ENCODE results near the gene PDE3B.
"Not testable (repeated sequence)": the region's sequence is repeated elsewhere in the genome, so short reads cannot be mapped to it uniquely, and the experiment has no call there.

The PDE3B gene

DNA sequence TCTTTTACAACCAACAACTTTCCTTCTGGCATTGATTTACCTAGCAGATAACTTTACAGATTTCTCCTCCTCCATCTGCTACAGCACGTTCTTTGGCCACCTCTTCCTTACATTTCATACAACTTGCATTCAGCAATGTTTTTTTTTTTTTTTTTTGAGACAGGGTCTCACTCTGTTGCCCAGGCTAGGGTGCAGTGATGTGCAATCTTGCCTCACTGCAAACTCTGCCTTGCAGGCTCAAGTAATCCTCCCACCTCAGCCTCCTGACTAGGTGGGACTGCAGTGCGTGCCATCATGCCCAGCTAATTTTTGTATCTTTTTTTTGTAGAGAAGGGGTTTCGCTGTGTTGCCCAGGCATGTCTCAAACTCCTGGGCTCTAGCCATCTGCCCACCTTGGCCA is 6.5 kb downstream of the PDE3B start:
- H3K27me3 ChIP-seq (ENCODE audit: insufficient read depth, insufficient read length) = peaks cover 6% of the 10 kb centered on the region
- TF ChIP-seq SUZ12 (IDR thresholded peaks at IDR 0.05; ENCODE audit: extremely low read depth, insufficient read depth, insufficient read length) (no peak), ZNF274 (IDR thresholded peaks at IDR 0.05; ENCODE audit: low read depth, low read length) (no peak), YY1 (IDR thresholded peaks at IDR 0.05; ENCODE audit: insufficient read depth, insufficient read length) (no peak)
- no peaks in the 10 kb centered on the region for H3K36me3 ChIP-seq (ENCODE audit: insufficient read depth, insufficient read length, low read length)
- no peak overlapping the region for H3K4me3 ChIP-seq (ENCODE audit: insufficient read length, low read depth)
- H3K9me3 ChIP-seq (ENCODE audit: insufficient read depth, low read length) = no peaks in the 10 kb centered on the region
- H3K4me1 ChIP-seq (ENCODE audit: insufficient read depth, insufficient read length) = no peaks in the 10 kb centered on the region
- DNase-seq (ENCODE audit: low read depth, low spot score) = no peak
- H3K9ac ChIP-seq (ENCODE audit: insufficient read length, low read depth) = no peak overlapping the region

DNA sequence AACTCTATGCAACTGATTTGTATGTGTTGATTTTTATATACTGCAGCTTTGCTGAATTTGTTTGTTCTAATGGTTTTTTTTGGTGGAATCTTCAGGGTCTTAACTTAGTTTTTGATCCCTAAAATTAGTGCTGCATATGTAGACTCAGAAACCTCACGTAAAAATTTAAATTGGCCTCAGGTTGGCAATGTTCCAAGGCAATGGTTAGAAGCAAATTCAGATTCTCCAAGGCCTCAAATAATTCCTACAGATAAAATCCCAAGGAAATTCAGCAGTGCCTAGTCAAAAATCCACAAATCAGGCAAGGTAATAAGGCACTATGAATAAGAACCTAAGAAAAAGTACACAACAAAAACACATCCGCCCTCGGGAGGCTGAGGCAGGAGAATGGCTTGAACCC is 9.5 kb downstream of the PDE3B start:
- Histone ChIP-seq H3K9ac (ENCODE audit: insufficient read length, low read depth) (no peak overlapping the region), H3K4me3 (ENCODE audit: insufficient read length, low read depth) (no peak overlapping the region), H3K36me3 (ENCODE audit: insufficient read depth, insufficient read length, low read length) (no peaks in the 10 kb centered on the region), H3K27me3 (ENCODE audit: insufficient read depth, insufficient read length) (no peaks in the 10 kb centered on the region), H3K9me3 (ENCODE audit: insufficient read depth, low read length) (no peaks in the 10 kb centered on the region), H3K4me1 (ENCODE audit: insufficient read depth, insufficient read length) (no peaks in the 10 kb centered on the region)
- TF ChIP-seq SUZ12 (IDR thresholded peaks at IDR 0.05; ENCODE audit: extremely low read depth, insufficient read depth, insufficient read length) = no peak
- no peak for TF ChIP-seq YY1 (IDR thresholded peaks at IDR 0.05; ENCODE audit: insufficient read depth, insufficient read length)
- TF ChIP-seq ZNF274 (IDR thresholded peaks at IDR 0.05; ENCODE audit: low read depth, low read length) = no peak
- DNase-seq (ENCODE audit: low read depth, low spot score) = no peak

DNA sequence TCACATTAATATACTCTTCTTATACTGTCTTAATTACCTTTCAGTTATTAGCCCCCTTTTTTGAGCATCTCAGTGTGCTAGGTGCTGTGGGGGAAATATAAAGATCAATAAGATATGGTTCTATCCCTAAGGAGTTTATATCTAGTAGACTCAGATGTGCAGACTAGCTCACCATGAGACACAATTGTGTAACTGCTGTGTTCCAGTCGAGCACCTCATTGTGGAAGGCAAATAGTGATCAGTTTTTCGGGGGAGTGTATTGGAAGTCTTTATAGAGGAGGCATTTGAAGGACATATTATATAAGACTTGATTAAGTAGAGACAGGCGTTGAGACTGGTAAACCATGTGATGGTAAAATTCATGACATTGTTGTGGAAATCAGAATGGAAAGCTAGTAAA is 11.8 kb downstream of the PDE3B start:
- no peak for DNase-seq (ENCODE audit: low read depth, low spot score)
- no peak overlapping the region for H3K4me3 ChIP-seq (ENCODE audit: insufficient read length, low read depth)

DNA sequence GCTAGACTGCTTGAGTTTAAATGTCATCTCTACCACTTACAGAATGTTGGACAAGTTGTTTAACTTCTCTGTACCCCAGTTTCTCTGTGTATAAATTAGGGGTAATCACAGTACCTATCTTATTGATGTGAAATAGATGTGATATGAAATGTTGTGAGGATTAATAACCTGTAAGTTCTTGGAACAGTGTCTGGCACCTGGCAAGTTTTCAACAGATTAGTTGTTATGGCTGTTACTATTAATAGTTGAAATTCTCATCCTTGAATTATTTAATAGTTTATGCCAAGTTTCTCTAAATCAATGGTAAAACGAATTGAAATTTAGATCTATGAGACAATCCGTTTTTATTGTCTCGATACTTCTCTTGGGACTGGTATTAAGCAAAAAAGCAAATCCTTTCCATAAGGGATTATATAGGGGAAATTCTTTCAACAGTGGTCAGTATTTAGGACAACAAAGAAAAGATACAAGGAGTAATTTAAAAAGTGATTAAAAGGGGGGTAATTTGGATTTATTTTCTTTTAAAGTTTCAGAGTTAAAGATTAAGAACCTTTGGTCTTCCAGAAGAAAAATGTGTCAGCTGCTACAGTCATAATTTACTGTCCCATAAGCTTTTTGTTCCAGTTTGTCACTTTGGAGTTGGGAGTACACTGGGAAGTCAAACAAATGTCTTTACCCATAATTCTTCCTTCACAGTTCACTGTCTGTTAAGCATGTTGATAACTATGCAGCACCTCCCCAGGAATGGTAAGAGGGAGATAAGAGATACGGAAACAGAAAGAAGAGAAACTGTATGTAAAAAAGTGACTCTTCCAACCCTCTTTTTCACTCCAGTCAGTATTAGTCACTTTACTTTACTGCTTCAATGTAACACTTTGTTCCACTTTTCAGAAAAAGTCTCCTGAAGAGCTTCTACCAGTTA is 13.2 kb downstream of the PDE3B start:
- Histone ChIP-seq H3K27me3 (ENCODE audit: insufficient read depth, insufficient read length) (no peaks in the 10 kb centered on the region), H3K36me3 (ENCODE audit: insufficient read depth, insufficient read length, low read length) (no peaks in the 10 kb centered on the region), H3K9me3 (ENCODE audit: insufficient read depth, low read length) (no peaks in the 10 kb centered on the region), H3K9ac (ENCODE audit: insufficient read length, low read depth) (no peak overlapping the region), H3K4me3 (ENCODE audit: insufficient read length, low read depth) (no peak overlapping the region), H3K4me1 (ENCODE audit: insufficient read depth, insufficient read length) (no peaks in the 10 kb centered on the region)
- TF ChIP-seq ZNF274 (IDR thresholded peaks at IDR 0.05; ENCODE audit: low read depth, low read length) = no peak
- no peak for TF ChIP-seq YY1 (IDR thresholded peaks at IDR 0.05; ENCODE audit: insufficient read depth, insufficient read length)
- TF ChIP-seq SUZ12 (IDR thresholded peaks at IDR 0.05; ENCODE audit: extremely low read depth, insufficient read depth, insufficient read length) = no peak
- no peak for DNase-seq (ENCODE audit: low read depth, low spot score)

More for the DNA sequence above, 11.8 kb downstream of the PDE3B start:
- TF ChIP-seq ZNF274 (IDR thresholded peaks at IDR 0.05; ENCODE audit: low read depth, low read length) (no peak), YY1 (IDR thresholded peaks at IDR 0.05; ENCODE audit: insufficient read depth, insufficient read length) (no peak), SUZ12 (IDR thresholded peaks at IDR 0.05; ENCODE audit: extremely low read depth, insufficient read depth, insufficient read length) (no peak)
- Histone ChIP-seq H3K9me3 (ENCODE audit: insufficient read depth, low read length) (no peaks in the 10 kb centered on the region), H3K36me3 (ENCODE audit: insufficient read depth, insufficient read length, low read length) (no peaks in the 10 kb centered on the region), H3K27me3 (ENCODE audit: insufficient read depth, insufficient read length) (no peaks in the 10 kb centered on the region), H3K9ac (ENCODE audit: insufficient read length, low read depth) (no peak overlapping the region), H3K4me1 (ENCODE audit: insufficient read depth, insufficient read length) (no peaks in the 10 kb centered on the region)

DNA sequence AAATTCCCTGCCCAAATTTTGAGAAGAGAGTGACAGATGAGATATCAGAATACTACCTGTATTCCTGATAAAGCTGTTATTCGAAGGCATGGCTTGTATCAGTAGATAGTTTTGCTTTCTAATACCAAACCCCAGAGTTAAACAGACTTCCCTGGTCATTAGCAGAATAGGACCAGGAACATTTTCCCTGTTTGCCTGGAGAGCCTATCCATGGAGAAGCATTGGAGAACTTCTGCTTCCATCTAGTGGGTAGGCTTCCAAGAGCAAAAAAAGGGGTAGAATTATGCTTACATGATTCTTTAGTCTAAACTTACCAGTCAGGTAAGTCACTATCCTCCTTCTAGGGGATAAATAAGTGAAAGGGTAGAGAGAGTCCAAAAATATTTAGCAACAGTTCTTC is 14.2 kb downstream of the PDE3B start:
- Histone ChIP-seq H3K9me3 (ENCODE audit: insufficient read depth, low read length) (no peaks in the 10 kb centered on the region), H3K27me3 (ENCODE audit: insufficient read depth, insufficient read length) (no peaks in the 10 kb centered on the region), H3K9ac (ENCODE audit: insufficient read length, low read depth) (no peak overlapping the region), H3K36me3 (ENCODE audit: insufficient read depth, insufficient read length, low read length) (no peaks in the 10 kb centered on the region), H3K4me3 (ENCODE audit: insufficient read length, low read depth) (no peak overlapping the region), H3K4me1 (ENCODE audit: insufficient read depth, insufficient read length) (no peaks in the 10 kb centered on the region)
- TF ChIP-seq ZNF274 (IDR thresholded peaks at IDR 0.05; ENCODE audit: low read depth, low read length) (no peak), SUZ12 (IDR thresholded peaks at IDR 0.05; ENCODE audit: extremely low read depth, insufficient read depth, insufficient read length) (no peak), YY1 (IDR thresholded peaks at IDR 0.05; ENCODE audit: insufficient read depth, insufficient read length) (no peak)
- no peak for DNase-seq (ENCODE audit: low read depth, low spot score)

DNA sequence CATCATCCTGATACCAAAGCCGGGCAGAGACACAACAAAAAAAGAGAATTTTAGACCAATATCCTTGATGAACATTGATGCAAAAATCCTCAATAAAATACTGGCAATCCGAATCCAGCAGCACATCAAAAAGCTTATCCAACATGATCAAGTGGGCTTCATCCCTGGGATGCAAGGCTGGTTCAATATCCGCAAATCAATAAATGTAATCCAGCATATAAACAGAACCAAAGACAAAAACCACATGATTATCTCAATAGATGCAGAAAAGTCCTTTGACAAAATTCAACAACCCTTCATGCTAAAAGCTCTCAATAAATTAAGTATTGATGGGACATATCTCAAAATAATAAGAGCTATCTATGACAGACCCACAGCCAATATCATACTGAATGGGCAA is 21.3 kb downstream of the PDE3B start:
- H3K4me3 ChIP-seq (ENCODE audit: insufficient read length, low read depth); H3K9me3 ChIP-seq (ENCODE audit: insufficient read depth, low read length); H3K9ac ChIP-seq (ENCODE audit: insufficient read length, low read depth); DNase-seq (ENCODE audit: low read depth, low spot score); H3K4me1 ChIP-seq (ENCODE audit: insufficient read depth, insufficient read length); H3K27me3 ChIP-seq (ENCODE audit: insufficient read depth, insufficient read length); H3K36me3 ChIP-seq (ENCODE audit: insufficient read depth, insufficient read length, low read length): not testable (repeated sequence)

DNA sequence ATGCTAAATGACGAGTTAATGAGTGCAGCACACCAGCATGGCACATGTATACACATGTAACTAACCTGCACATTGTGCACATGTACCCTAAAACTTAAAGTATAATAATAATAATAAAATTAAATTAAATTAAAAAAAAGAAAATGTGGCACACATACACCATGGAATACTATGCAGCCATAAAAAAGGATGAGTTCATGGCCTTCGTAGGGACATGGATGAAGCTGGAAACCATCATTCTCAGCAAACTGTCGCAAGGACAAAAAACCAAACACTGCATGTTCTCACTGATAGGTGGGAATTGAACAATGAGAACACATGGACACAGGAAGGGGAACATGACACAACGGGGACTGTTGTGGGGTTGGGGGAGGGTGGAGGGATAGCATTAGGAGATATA is 23.7 kb downstream of the PDE3B start:
- H3K9me3 ChIP-seq (ENCODE audit: insufficient read depth, low read length); H3K4me3 ChIP-seq (ENCODE audit: insufficient read length, low read depth); H3K36me3 ChIP-seq (ENCODE audit: insufficient read depth, insufficient read length, low read length); DNase-seq (ENCODE audit: low read depth, low spot score); H3K9ac ChIP-seq (ENCODE audit: insufficient read length, low read depth); H3K27me3 ChIP-seq (ENCODE audit: insufficient read depth, insufficient read length); H3K4me1 ChIP-seq (ENCODE audit: insufficient read depth, insufficient read length): not testable (repeated sequence)
